Progenitor cell of endocrine pancreas (in vitro differentiated cells): Measurements from ENCODE around the gene SPACA1. TPM values are rescaled to one million over a fixed set of nuclear protein-coding genes. Genes with fewer than 3 reads are reported as not detected.
A peak's percentile ranks its signal among the peaks of the same experiment; 100 is the strongest.
"Not testable (repeated sequence)": the region's sequence is repeated elsewhere in the genome, so short reads cannot be mapped to it uniquely, and the experiment has no call there.

Experiments
- DNase-seq: peaks from one replicate; pipeline ENCODE4 v3.0.0; 2021; ENCODE audit warnings: low spot score; ENCODE audit not compliant: unreplicated experiment
- H3K27ac Mint-ChIP-seq: 2 replicates; pipeline ENCODE4 v1.8.0; 2021; ENCODE audit warnings: mild to moderate bottlenecking, moderate library complexity, mixed read lengths
- H3K27me3 Mint-ChIP-seq: 2 replicates; pipeline ENCODE4 v1.8.0; 2021; ENCODE audit warnings: mixed read lengths
- H3K36me3 Mint-ChIP-seq: 2 replicates; pipeline ENCODE4 v1.8.0; 2022; ENCODE audit warnings: mixed read lengths; ENCODE audit not compliant: insufficient read depth
- H3K4me1 Mint-ChIP-seq: 2 replicates; pipeline ENCODE4 v1.8.0; 2021; ENCODE audit warnings: low read depth, mixed read lengths
- H3K4me3 Mint-ChIP-seq: 2 replicates; pipeline ENCODE4 v1.8.0; 2021; ENCODE audit warnings: low read depth, mild to moderate bottlenecking, moderate library complexity, mixed read lengths
- H3K9me3 Mint-ChIP-seq: 2 replicates; pipeline ENCODE4 v1.8.0; 2021; ENCODE audit warnings: low read depth, mixed read lengths
- CTCF ChIP-seq: fragments of 200-600 bp; sonication (generic); IDR thresholded peaks from one replicate; pipeline ENCODE4 v1.5.0; 2021; ENCODE audit warnings: antibody characterized with exemption, mild to moderate bottlenecking; ENCODE audit not compliant: unreplicated experiment
- long read RNA-seq: library from polyadenylated mRNA; unstranded; transcript quantifications from one replicate; pipeline ENCODE4 v2.0.0, GENCODE V29; 2020
- total RNA-seq: library from RNA; stranded (reverse); gene quantifications from 2 replicates; pipeline ENCODE4 v1.2.1, GENCODE V29; 2021

SPACA1 gene, protein sequence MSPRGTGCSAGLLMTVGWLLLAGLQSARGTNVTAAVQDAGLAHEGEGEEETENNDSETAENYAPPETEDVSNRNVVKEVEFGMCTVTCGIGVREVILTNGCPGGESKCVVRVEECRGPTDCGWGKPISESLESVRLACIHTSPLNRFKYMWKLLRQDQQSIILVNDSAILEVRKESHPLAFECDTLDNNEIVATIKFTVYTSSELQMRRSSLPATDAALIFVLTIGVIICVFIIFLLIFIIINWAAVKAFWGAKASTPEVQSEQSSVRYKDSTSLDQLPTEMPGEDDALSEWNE
- not detected in 2 replicates for total RNA-seq
- long read RNA-seq, result 0 reads

- peak within 1 kb of the TSS; percentile 97 for H3K27ac Mint-ChIP-seq
- no peak for DNase-seq
- no peak for TF ChIP-seq CTCF
- peaks cover 22% of the 10 kb centered on the region for H3K4me1 Mint-ChIP-seq
- H3K4me3 Mint-ChIP-seq, result peak within 1 kb of the TSS; percentile 19
- H3K36me3 Mint-ChIP-seq, result peaks cover 11% of the 10 kb centered on the region
- H3K27me3 Mint-ChIP-seq, result no peaks in the 10 kb centered on the region
- H3K9me3 Mint-ChIP-seq, result peaks cover 18% of the 10 kb centered on the region
These were observed at the start of gene SPACA1 for GRCh38 chr6:88047510-88048150. SPACA1 (plus strand) TSS chr6:88047841; CDS start chr6:88047906, 65 bp downstream.

- H3K27me3 Mint-ChIP-seq, result no peaks in the 10 kb centered on the region
- H3K9me3 Mint-ChIP-seq, result no peaks in the 10 kb centered on the region
These were observed 46.9 kb upstream of the SPACA1 start for GRCh38 chr6:88000713-88001112.

DNA sequence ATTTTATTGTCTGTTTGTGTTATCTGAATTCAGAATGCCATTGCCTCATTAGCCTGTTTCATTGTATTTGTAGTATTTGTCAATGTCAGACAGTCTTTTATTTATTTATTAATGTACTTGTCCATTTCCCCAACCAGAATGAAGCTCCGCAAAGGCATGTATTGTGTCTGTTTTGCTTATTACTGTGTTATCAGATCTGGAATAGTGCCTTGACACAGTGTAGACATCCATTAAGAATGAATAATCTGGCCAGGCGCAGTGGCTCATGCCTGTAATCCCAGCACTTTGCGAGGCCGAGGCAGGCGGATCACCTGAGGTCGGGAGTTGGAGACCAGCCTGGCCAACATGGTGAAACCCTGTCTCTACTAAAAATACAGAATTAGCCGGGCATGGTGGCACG lies 46.4 kb upstream of the SPACA1 start:
- not testable (repeated sequence) for H3K27me3 Mint-ChIP-seq, H3K9me3 Mint-ChIP-seq, H3K4me3 Mint-ChIP-seq, H3K27ac Mint-ChIP-seq, H3K36me3 Mint-ChIP-seq, DNase-seq
- peaks cover 19% of the 10 kb centered on the region for H3K4me1 Mint-ChIP-seq

More at GRCh38 chr6:88000713-88001112, 46.9 kb upstream of the SPACA1 start:
- Mint-ChIP-seq H3K4me1 (peaks cover 18% of the 10 kb centered on the region), H3K27ac (no peak overlapping the region), H3K4me3 (no peak overlapping the region), H3K36me3 (no peaks in the 10 kb centered on the region)
- TF ChIP-seq CTCF, result no peak
- DNase-seq, result no peak

DNA sequence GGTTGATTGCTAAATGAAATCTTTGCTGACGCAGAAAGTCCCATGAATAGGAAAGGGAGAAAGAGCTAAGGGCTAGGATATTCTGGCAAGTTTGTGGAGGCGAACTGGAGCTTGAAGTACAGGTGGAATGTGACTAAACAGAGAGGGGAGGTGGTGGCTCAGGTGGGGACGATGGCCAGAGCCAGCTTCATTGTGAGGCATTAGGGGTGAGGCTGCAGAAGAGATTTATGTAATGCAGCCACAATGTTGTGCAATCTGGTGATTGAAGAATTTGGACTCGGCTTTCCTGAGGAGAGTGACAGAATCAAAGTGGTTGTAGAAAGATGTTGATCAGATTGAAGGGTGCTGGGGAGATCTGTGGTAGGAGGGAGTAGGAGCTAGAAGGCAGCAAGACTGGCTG lies 42.9 kb upstream of the SPACA1 start:
- Mint-ChIP-seq H3K9me3 (no peaks in the 10 kb centered on the region), H3K27ac (no peak overlapping the region), H3K4me1 (peaks cover 28% of the 10 kb centered on the region), H3K36me3 (no peaks in the 10 kb centered on the region), H3K4me3 (no peak overlapping the region), H3K27me3 (peaks cover 3% of the 10 kb centered on the region)
- no peak for TF ChIP-seq CTCF
- no peak for DNase-seq

- H3K4me1 Mint-ChIP-seq, result peaks cover 24% of the 10 kb centered on the region
- no peak for DNase-seq
- no peaks in the 10 kb centered on the region for H3K9me3 Mint-ChIP-seq
- no peaks in the 10 kb centered on the region for H3K36me3 Mint-ChIP-seq
- peaks cover 3% of the 10 kb centered on the region for H3K27me3 Mint-ChIP-seq
- H3K27ac Mint-ChIP-seq, result no peak overlapping the region
- TF ChIP-seq CTCF, result no peak
- no peak overlapping the region for H3K4me3 Mint-ChIP-seq
These were observed 41.1 kb upstream of the SPACA1 start for GRCh38 chr6:88006557-88006956.

- H3K4me3 Mint-ChIP-seq, result no peak overlapping the region
- H3K4me1 Mint-ChIP-seq, result peaks cover 27% of the 10 kb centered on the region
- H3K27me3 Mint-ChIP-seq, result peaks cover 3% of the 10 kb centered on the region
These were observed 39.2 kb upstream of the SPACA1 start for GRCh38 chr6:88008411-88008810.

More at GRCh38 chr6:88008411-88008810, 39.2 kb upstream of the SPACA1 start:
- TF ChIP-seq CTCF, result no peak
- DNase-seq, result no peak
- Mint-ChIP-seq H3K27ac (no peak overlapping the region), H3K36me3 (no peaks in the 10 kb centered on the region), H3K9me3 (no peaks in the 10 kb centered on the region)
